Osteocyte (in vitro differentiated cells): ENCODE results near the gene NASP. TPM values are rescaled to one million over a fixed set of nuclear protein-coding genes. Genes with fewer than 3 reads are reported as not detected.

ENCODE experiments used
- DNase-seq: peaks from one replicate; pipeline ENCODE4 v3.0.0; 2021; ENCODE audit warnings: mixed read lengths; ENCODE audit not compliant: unreplicated experiment; ENCODE audit errors: extremely low spot score
- H3K27ac Mint-ChIP-seq: one replicate; pipeline ENCODE4 v1.8.0; 2021; ENCODE audit warnings: mild to moderate bottlenecking, mixed read lengths; ENCODE audit not compliant: unreplicated experiment
- H3K27me3 Mint-ChIP-seq: one replicate; pipeline ENCODE4 v1.8.0; 2021; ENCODE audit warnings: mixed read lengths; ENCODE audit not compliant: unreplicated experiment
- H3K36me3 Mint-ChIP-seq: one replicate; pipeline ENCODE4 v1.8.0; 2021; ENCODE audit warnings: mixed read lengths; ENCODE audit not compliant: unreplicated experiment
- H3K4me1 Mint-ChIP-seq: one replicate; pipeline ENCODE4 v1.8.0; 2021; ENCODE audit warnings: mixed read lengths; ENCODE audit not compliant: unreplicated experiment
- H3K4me3 Mint-ChIP-seq: one replicate; pipeline ENCODE4 v1.8.0; 2021; ENCODE audit warnings: mild to moderate bottlenecking, moderate library complexity, mixed read lengths; ENCODE audit not compliant: unreplicated experiment
- H3K9me3 Mint-ChIP-seq: one replicate; pipeline ENCODE4 v1.8.0; 2021; ENCODE audit warnings: mixed read lengths; ENCODE audit not compliant: unreplicated experiment
- CTCF ChIP-seq: fragments of 200-600 bp; sonication (generic); IDR thresholded peaks from 2 replicates; pipeline ENCODE4 v1.5.0; 2021; ENCODE audit warnings: antibody characterized with exemption, mild to moderate bottlenecking, moderate library complexity
- total RNA-seq: library from RNA; stranded (reverse); gene quantifications from 2 replicates; pipeline ENCODE4 v1.2.1, GENCODE V29; 2021

The NASP gene
- total RNA-seq, 1 donor from 2014 or later = 72.5 TPM

- TF ChIP-seq CTCF = no peak
- Mint-ChIP-seq H3K4me3 (no peak overlapping the region), H3K27ac (no peak overlapping the region), H3K4me1 (peaks cover 3% of the 10 kb centered on the region), H3K36me3 (peaks cover 22% of the 10 kb centered on the region), H3K27me3 (no peaks in the 10 kb centered on the region), H3K9me3 (no peaks in the 10 kb centered on the region)
- no peak for DNase-seq
Observed at GRCh38 chr1:45640293-45640692, 56.5 kb downstream of the NASP start.

- no peak for TF ChIP-seq CTCF
- DNase-seq = no peak
- Mint-ChIP-seq H3K4me1 (peaks cover 8% of the 10 kb centered on the region), H3K27ac (no peak overlapping the region), H3K27me3 (no peaks in the 10 kb centered on the region), H3K9me3 (no peaks in the 10 kb centered on the region), H3K36me3 (peaks cover 31% of the 10 kb centered on the region), H3K4me3 (no peak overlapping the region)
Observed at GRCh38 chr1:45643321-45643720, 59.5 kb downstream of the NASP start.

DNA sequence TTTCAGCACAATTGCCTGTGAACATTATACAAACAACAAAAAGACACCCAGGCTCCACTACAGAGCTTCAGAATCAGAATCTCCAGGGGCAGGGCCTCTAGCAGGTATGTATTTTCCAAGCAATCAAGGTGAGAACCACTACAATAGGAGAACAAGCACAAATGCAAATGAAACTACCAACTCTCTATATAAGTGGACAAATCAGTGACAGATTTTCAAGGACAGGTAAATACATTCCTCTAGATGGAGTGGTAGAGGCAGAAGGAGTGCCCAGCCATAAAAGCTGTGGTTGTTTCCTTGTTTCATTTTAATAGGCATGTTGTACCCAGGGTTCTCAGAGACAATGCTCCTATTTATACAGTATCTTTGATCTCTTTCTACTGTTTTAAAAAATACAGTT lies 60.1 kb downstream of the NASP start:
- no peak overlapping the region for H3K4me3 Mint-ChIP-seq
- H3K9me3 Mint-ChIP-seq = no peaks in the 10 kb centered on the region
- no peak for DNase-seq
- peaks cover 31% of the 10 kb centered on the region for H3K36me3 Mint-ChIP-seq
- TF ChIP-seq CTCF = no peak
- H3K27ac Mint-ChIP-seq = no peak overlapping the region
- H3K27me3 Mint-ChIP-seq = no peaks in the 10 kb centered on the region
- H3K4me1 Mint-ChIP-seq = peaks cover 8% of the 10 kb centered on the region

GRCh38 chr1:45644661-45645060 lies 60.8 kb downstream of the NASP start:
- Mint-ChIP-seq H3K9me3 (no peaks in the 10 kb centered on the region), H3K4me3 (no peak overlapping the region), H3K36me3 (peaks cover 32% of the 10 kb centered on the region)

More at GRCh38 chr1:45644661-45645060, 60.8 kb downstream of the NASP start:
- peaks cover 8% of the 10 kb centered on the region for H3K4me1 Mint-ChIP-seq
- TF ChIP-seq CTCF = no peak
- no peak for DNase-seq
- H3K27ac Mint-ChIP-seq = no peak overlapping the region
- H3K27me3 Mint-ChIP-seq = no peaks in the 10 kb centered on the region
